Naive B cell (primary cell): Measurements from ENCODE around the gene MSMB. TPM values are rescaled to one million over a fixed set of nuclear protein-coding genes. Genes with fewer than 3 reads are reported as not detected.

ENCODE experiments used
- ATAC-seq, 2 donors: fragments of 150-1000 bp; cut with Tn5 transposase; 2 replicates each; pipeline ENCODE4 v1.10.0; 2021; ENCODE audit warnings: low read depth in 2 of 2, mild to moderate bottlenecking in 2 of 2, moderate library complexity in 2 of 2
- DNase-seq: peaks from one replicate; pipeline ENCODE4 v3.0.0; 2022
- H3K27ac Mint-ChIP-seq, 6 donors: one replicate each; pipeline ENCODE4 v1.8.0; 2020 to 2022; ENCODE audit warnings: mild to moderate bottlenecking in 6 of 6, mixed read lengths in 6 of 6, moderate library complexity in 5 of 6, inconsistent platforms in 2 of 6
- H3K27me3 Mint-ChIP-seq, 3 donors: one replicate each; pipeline ENCODE4 v1.8.0; 2021 to 2022; ENCODE audit warnings: mixed read lengths in 3 of 3, mild to moderate bottlenecking in 1 of 3
- H3K36me3 Mint-ChIP-seq, 2 donors: one replicate each; pipeline ENCODE4 v1.8.0; 2020 to 2022; ENCODE audit warnings: mixed read lengths in 2 of 2, inconsistent platforms in 1 of 2, mild to moderate bottlenecking in 1 of 2
- H3K4me1 Mint-ChIP-seq, 3 donors: one replicate each; pipeline ENCODE4 v1.8.0; 2020 to 2022; ENCODE audit warnings: mixed read lengths in 3 of 3, inconsistent platforms in 1 of 3, mild to moderate bottlenecking in 1 of 3, moderate library complexity in 1 of 3
- H3K4me3 Mint-ChIP-seq, 8 donors: one replicate each; pipeline ENCODE4 v1.8.0; 2020 to 2022; ENCODE audit warnings: mild to moderate bottlenecking in 8 of 8, mixed read lengths in 8 of 8, moderate library complexity in 8 of 8, inconsistent platforms in 2 of 8
- H3K9me3 Mint-ChIP-seq, 7 donors: one replicate each; pipeline ENCODE4 v1.8.0; 2020 to 2022; ENCODE audit warnings: mixed read lengths in 7 of 7, mild to moderate bottlenecking in 5 of 7, inconsistent platforms in 2 of 7, moderate library complexity in 1 of 7
- polyA plus RNA-seq, 6 donors: library from polyadenylated mRNA; unstranded; fragments of 300-500 nt; fragmentation: Illumina TruSeq; gene quantifications; one replicate each; pipeline ENCODE4 v1.2.3, GENCODE V29; 2021; ENCODE audit warnings: low read depth in 6 of 6

The MSMB gene
- polyA plus RNA-seq, 6 donors from 2014 or later: not detected

- ATAC-seq: no peak
- peaks cover 7 to 10% (median 9%) of the 10 kb centered on the region in 3 donors for H3K4me1 Mint-ChIP-seq
- no peak overlapping the region for H3K4me3 Mint-ChIP-seq
- peaks cover 0 to 3% (median 0%) of the 10 kb centered on the region in 7 donors for H3K9me3 Mint-ChIP-seq
- no peaks in the 10 kb centered on the region for H3K27me3 Mint-ChIP-seq
- H3K27ac Mint-ChIP-seq: no peak overlapping the region
- no peak for DNase-seq
- no peaks in the 10 kb centered on the region for H3K36me3 Mint-ChIP-seq
Observed at GRCh38 chr10:46079831-46080585, 33.9 kb upstream of the MSMB start.

- Mint-ChIP-seq H3K36me3 (no peaks in the 10 kb centered on the region), H3K27me3 (no peaks in the 10 kb centered on the region), H3K4me3 (peak overlapping the region in 1 of 8 donors; percentile 58), H3K27ac (peak overlapping the region in 2 of 6 donors; percentile 17 to 87), H3K4me1 (peaks cover 7 to 10% (median 9%) of the 10 kb centered on the region in 3 donors), H3K9me3 (peaks cover 0 to 3% (median 0%) of the 10 kb centered on the region in 7 donors)
- DNase-seq: no peak
- ATAC-seq: no peak
Observed at GRCh38 chr10:46077731-46078413, 31.8 kb upstream of the MSMB start.

GRCh38 chr10:46077141-46077554 lies 31.1 kb upstream of the MSMB start:
- H3K4me3 Mint-ChIP-seq: peak overlapping the region in 1 of 8 donors; percentile 29
- H3K4me1 Mint-ChIP-seq: peaks cover 7 to 10% (median 9%) of the 10 kb centered on the region in 3 donors
- peak overlapping the region in 2 of 6 donors; percentile 15 to 33 for H3K27ac Mint-ChIP-seq
- H3K9me3 Mint-ChIP-seq: no peaks in the 10 kb centered on the region
- no peak for ATAC-seq
- H3K27me3 Mint-ChIP-seq: no peaks in the 10 kb centered on the region
- no peaks in the 10 kb centered on the region for H3K36me3 Mint-ChIP-seq
- no peak for DNase-seq

- Mint-ChIP-seq H3K4me1 (peaks cover 7 to 10% (median 9%) of the 10 kb centered on the region in 3 donors), H3K9me3 (no peaks in the 10 kb centered on the region), H3K27me3 (no peaks in the 10 kb centered on the region), H3K4me3 (no peak overlapping the region), H3K36me3 (no peaks in the 10 kb centered on the region), H3K27ac (no peak overlapping the region)
- DNase-seq (no peak), ATAC-seq (no peak)
Observed at GRCh38 chr10:46075869-46076268, 29.8 kb upstream of the MSMB start.

GRCh38 chr10:46074196-46074946 lies 28.3 kb upstream of the MSMB start:
- Mint-ChIP-seq H3K4me1 (peaks cover 0 to 8% (median 6%) of the 10 kb centered on the region in 3 donors), H3K27me3 (no peaks in the 10 kb centered on the region), H3K4me3 (no peak overlapping the region), H3K36me3 (no peaks in the 10 kb centered on the region), H3K9me3 (no peaks in the 10 kb centered on the region), H3K27ac (peak overlapping the region in 2 of 6 donors; percentile 49 to 64)
- no peak for ATAC-seq
- DNase-seq: no peak

GRCh38 chr10:46073564-46073963 lies 27.5 kb upstream of the MSMB start:
- DNase-seq (no peak), ATAC-seq (no peak)
- no peaks in the 10 kb centered on the region for H3K9me3 Mint-ChIP-seq
- no peaks in the 10 kb centered on the region for H3K27me3 Mint-ChIP-seq
- H3K4me1 Mint-ChIP-seq: peaks cover 0 to 8% (median 6%) of the 10 kb centered on the region in 3 donors
- no peak overlapping the region for H3K27ac Mint-ChIP-seq
- H3K4me3 Mint-ChIP-seq: no peak overlapping the region
- H3K36me3 Mint-ChIP-seq: no peaks in the 10 kb centered on the region

- H3K9me3 Mint-ChIP-seq: no peaks in the 10 kb centered on the region
- H3K27ac Mint-ChIP-seq: no peak overlapping the region
- H3K36me3 Mint-ChIP-seq: no peaks in the 10 kb centered on the region
- H3K4me1 Mint-ChIP-seq: no peaks in the 10 kb centered on the region
- no peaks in the 10 kb centered on the region for H3K27me3 Mint-ChIP-seq
- no peak for DNase-seq
- ATAC-seq: no peak
- no peak overlapping the region for H3K4me3 Mint-ChIP-seq
Observed at GRCh38 chr10:46070749-46071148, 24.7 kb upstream of the MSMB start.

- H3K4me3 Mint-ChIP-seq: peak overlapping the region in 1 of 8 donors; percentile 64
- H3K27me3 Mint-ChIP-seq: no peaks in the 10 kb centered on the region
- H3K9me3 Mint-ChIP-seq: no peaks in the 10 kb centered on the region
- no peaks in the 10 kb centered on the region for H3K36me3 Mint-ChIP-seq
- DNase-seq (no peak), ATAC-seq (no peak)
- H3K4me1 Mint-ChIP-seq: no peaks in the 10 kb centered on the region
- no peak overlapping the region for H3K27ac Mint-ChIP-seq
Observed at GRCh38 chr10:46069771-46070463, 23.8 kb upstream of the MSMB start.

GRCh38 chr10:46068905-46069304 lies 22.8 kb upstream of the MSMB start:
- no peaks in the 10 kb centered on the region for H3K27me3 Mint-ChIP-seq
- DNase-seq: no peak
- no peak for ATAC-seq
- no peaks in the 10 kb centered on the region for H3K9me3 Mint-ChIP-seq
- H3K4me3 Mint-ChIP-seq: no peak overlapping the region
- H3K36me3 Mint-ChIP-seq: no peaks in the 10 kb centered on the region
- H3K27ac Mint-ChIP-seq: peak overlapping the region in 1 of 6 donors; percentile 9
- no peaks in the 10 kb centered on the region for H3K4me1 Mint-ChIP-seq

- H3K27me3 Mint-ChIP-seq: peaks cover 0 to 3% (median 0%) of the 10 kb centered on the region in 3 donors
- H3K36me3 Mint-ChIP-seq: no peaks in the 10 kb centered on the region
- ATAC-seq (no peak), DNase-seq (no peak)
- H3K27ac Mint-ChIP-seq: no peak overlapping the region
- H3K9me3 Mint-ChIP-seq: no peaks in the 10 kb centered on the region
- H3K4me3 Mint-ChIP-seq: no peak overlapping the region
- no peaks in the 10 kb centered on the region for H3K4me1 Mint-ChIP-seq
Observed at GRCh38 chr10:46068117-46068516, 22.0 kb upstream of the MSMB start.

GRCh38 chr10:46064269-46064817 lies 18.3 kb upstream of the MSMB start:
- Mint-ChIP-seq H3K27ac (peak overlapping the region in 1 of 6 donors; percentile 32), H3K27me3 (peaks cover 0 to 10% (median 8%) of the 10 kb centered on the region in 3 donors), H3K4me3 (no peak overlapping the region), H3K9me3 (no peaks in the 10 kb centered on the region), H3K36me3 (no peaks in the 10 kb centered on the region), H3K4me1 (no peaks in the 10 kb centered on the region)
- ATAC-seq (no peak), DNase-seq (no peak)

- H3K36me3 Mint-ChIP-seq: no peaks in the 10 kb centered on the region
- no peak for ATAC-seq
- H3K4me1 Mint-ChIP-seq: no peaks in the 10 kb centered on the region
- no peak overlapping the region for H3K27ac Mint-ChIP-seq
- H3K27me3 Mint-ChIP-seq: peaks cover 0 to 10% (median 8%) of the 10 kb centered on the region in 3 donors
- peaks cover 0 to 3% (median 0%) of the 10 kb centered on the region in 7 donors for H3K9me3 Mint-ChIP-seq
- no peak overlapping the region for H3K4me3 Mint-ChIP-seq
- DNase-seq: no peak
Observed at GRCh38 chr10:46062723-46063428, 16.8 kb upstream of the MSMB start.
